ENCODE results near the gene ABCA8. TPM values are rescaled to one million over a fixed set of nuclear protein-coding genes. Genes with fewer than 3 reads are reported as not detected.

Gene ABCA8
- total RNA-seq, 1 donor from 2014 or later: 4.7 TPM

DNA sequence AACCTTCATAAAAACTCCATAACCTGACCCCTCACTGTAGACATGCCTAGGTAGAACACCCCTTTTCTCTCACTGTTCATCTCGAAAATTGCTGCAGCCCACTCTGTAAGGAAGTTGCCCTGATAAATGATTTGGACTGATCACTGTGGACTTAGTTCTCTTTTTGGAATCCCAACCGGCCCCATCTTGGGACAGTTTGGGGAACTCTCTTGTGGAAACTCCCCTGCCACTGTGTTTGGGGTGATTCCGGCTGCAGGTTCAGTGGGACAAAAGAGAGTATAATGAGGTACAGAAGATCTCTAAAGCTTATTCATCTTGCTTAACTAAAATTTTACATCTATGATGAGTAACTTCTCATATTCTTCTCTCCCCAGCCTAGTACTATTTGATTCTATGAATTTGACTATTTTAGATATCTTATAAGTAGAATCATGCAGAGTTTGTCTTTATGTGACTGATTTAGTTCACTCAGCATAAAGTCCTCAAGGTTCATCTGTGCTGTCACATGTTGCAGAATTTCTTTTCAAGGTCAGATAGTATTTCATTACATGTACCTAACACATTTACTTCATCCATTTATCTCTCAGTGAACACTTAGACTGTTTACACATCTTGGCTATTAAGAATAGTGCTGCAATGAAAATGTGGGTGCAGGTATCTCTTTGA is 84.9 kb downstream of the ABCA8 start:
- no peak overlapping the region for H3K4me3 Mint-ChIP-seq

GRCh38 chr17:68868708-68869107 is 86.5 kb downstream of the ABCA8 start:
- no peak for DNase-seq (ENCODE audit: extremely low spot score, unreplicated experiment)
- peaks cover 7% of the 10 kb centered on the region for H3K4me1 Mint-ChIP-seq (ENCODE audit: unreplicated experiment)
- peaks cover 5% of the 10 kb centered on the region for H3K27me3 Mint-ChIP-seq
- no peak overlapping the region for H3K4me3 Mint-ChIP-seq
- no peak overlapping the region for H3K27ac Mint-ChIP-seq
- TF ChIP-seq, protein P1, sequence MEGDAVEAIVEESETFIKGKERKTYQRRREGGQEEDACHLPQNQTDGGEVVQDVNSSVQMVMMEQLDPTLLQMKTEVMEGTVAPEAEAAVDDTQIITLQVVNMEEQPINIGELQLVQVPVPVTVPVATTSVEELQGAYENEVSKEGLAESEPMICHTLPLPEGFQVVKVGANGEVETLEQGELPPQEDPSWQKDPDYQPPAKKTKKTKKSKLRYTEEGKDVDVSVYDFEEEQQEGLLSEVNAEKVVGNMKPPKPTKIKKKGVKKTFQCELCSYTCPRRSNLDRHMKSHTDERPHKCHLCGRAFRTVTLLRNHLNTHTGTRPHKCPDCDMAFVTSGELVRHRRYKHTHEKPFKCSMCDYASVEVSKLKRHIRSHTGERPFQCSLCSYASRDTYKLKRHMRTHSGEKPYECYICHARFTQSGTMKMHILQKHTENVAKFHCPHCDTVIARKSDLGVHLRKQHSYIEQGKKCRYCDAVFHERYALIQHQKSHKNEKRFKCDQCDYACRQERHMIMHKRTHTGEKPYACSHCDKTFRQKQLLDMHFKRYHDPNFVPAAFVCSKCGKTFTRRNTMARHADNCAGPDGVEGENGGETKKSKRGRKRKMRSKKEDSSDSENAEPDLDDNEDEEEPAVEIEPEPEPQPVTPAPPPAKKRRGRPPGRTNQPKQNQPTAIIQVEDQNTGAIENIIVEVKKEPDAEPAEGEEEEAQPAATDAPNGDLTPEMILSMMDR (conservative IDR thresholded peaks at IDR 0.05): no peak
- no peaks in the 10 kb centered on the region for H3K9me3 Mint-ChIP-seq
- H3K36me3 Mint-ChIP-seq: no peaks in the 10 kb centered on the region

More for the DNA sequence above, 84.9 kb downstream of the ABCA8 start:
- Mint-ChIP-seq H3K27me3 (peaks cover 5% of the 10 kb centered on the region), H3K9me3 (no peaks in the 10 kb centered on the region), H3K36me3 (no peaks in the 10 kb centered on the region), H3K27ac (no peak overlapping the region), H3K4me1 (ENCODE audit: unreplicated experiment) (peaks cover 7% of the 10 kb centered on the region)
- DNase-seq (ENCODE audit: extremely low spot score, unreplicated experiment): no peak
- TF ChIP-seq, protein P1 (conservative IDR thresholded peaks at IDR 0.05): no peak

DNA sequence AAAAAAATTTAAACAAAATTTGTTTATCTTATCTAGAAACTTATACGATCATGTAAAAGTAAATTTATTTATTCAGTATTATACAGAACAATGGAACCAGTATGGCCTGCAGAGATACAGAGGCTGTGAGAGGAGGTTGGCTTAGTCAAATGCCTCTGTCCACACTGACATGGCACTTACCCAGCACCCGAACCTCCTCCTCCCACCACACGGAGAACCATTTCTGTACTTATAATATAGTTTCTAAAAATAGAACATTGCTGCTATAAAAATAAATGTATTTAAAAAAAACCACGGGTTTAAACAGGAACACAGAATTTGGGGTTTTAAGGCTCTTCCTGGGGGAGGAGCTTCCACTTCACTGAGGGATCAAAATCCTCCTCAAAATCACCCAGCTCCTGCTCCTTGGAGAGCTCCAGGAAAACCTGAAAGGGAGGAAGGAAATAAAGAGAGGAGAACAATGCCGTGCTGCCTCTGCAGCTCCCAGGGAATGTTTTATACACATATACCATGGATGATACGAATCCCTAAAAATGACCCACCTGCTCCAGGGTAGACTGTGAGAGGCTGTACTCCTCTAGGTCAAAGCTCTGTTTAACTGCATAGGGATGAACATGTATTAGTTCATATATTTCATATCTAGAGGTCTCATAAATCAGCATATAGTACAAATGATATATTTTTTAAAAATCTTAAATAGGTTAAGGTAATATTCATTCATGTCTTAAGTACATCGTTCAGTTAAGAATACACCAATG is 87.3 kb downstream of the ABCA8 start:
- H3K27me3 Mint-ChIP-seq: peaks cover 5% of the 10 kb centered on the region
- H3K4me1 Mint-ChIP-seq (ENCODE audit: unreplicated experiment): peaks cover 7% of the 10 kb centered on the region
- no peak for DNase-seq (ENCODE audit: extremely low spot score, unreplicated experiment)
- no peak overlapping the region for H3K4me3 Mint-ChIP-seq
- TF ChIP-seq, protein P1 (conservative IDR thresholded peaks at IDR 0.05): no peak
- no peaks in the 10 kb centered on the region for H3K9me3 Mint-ChIP-seq
- H3K27ac Mint-ChIP-seq: no peak overlapping the region
- H3K36me3 Mint-ChIP-seq: no peaks in the 10 kb centered on the region

- H3K27me3 Mint-ChIP-seq: peaks cover 5% of the 10 kb centered on the region
- no peaks in the 10 kb centered on the region for H3K36me3 Mint-ChIP-seq
Measured at GRCh38 chr17:68865584-68865983, 89.6 kb downstream of the ABCA8 start.

DNA sequence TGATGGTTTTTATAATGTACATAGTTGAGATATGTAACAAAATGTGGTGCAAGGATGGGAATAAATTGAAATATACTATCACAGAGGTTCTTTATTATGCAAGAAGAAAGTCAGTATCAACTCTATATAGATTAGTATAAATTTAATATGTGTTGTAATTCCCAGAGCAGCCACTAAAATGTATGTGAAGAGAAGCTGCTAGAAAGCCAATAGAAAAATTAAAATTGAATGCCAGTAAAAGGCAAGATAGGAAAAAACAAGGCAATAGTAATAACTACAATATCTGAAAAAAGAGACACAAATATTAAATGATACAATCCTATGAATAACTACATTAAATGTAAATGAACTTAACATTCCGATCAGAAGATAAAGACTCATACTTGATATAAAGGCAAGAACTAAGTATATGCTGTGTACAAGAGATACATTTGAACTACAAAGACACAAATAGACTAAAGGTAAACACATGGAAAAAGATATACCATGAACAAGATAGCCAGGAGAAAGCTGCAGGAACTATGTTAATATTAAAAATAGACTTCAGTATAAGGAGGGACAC is 92.0 kb downstream of the ABCA8 start:
- Mint-ChIP-seq H3K9me3 (no peaks in the 10 kb centered on the region), H3K4me3 (no peak overlapping the region), H3K27me3 (no peaks in the 10 kb centered on the region), H3K36me3 (no peaks in the 10 kb centered on the region), H3K4me1 (ENCODE audit: unreplicated experiment) (peaks cover 5% of the 10 kb centered on the region), H3K27ac (no peak overlapping the region)
- TF ChIP-seq, protein P1 (conservative IDR thresholded peaks at IDR 0.05): peak; percentile 65
- DNase-seq (ENCODE audit: extremely low spot score, unreplicated experiment): no peak

More at GRCh38 chr17:68865584-68865983, 89.6 kb downstream of the ABCA8 start:
- TF ChIP-seq, protein P1 (conservative IDR thresholded peaks at IDR 0.05): no peak
- DNase-seq (ENCODE audit: extremely low spot score, unreplicated experiment): no peak
- Mint-ChIP-seq H3K4me3 (no peak overlapping the region), H3K27ac (no peak overlapping the region), H3K4me1 (ENCODE audit: unreplicated experiment) (peaks cover 13% of the 10 kb centered on the region), H3K9me3 (no peaks in the 10 kb centered on the region)

Measured in type B pancreatic cell (in vitro differentiated cells).